ENCODE data around the gene LMO1.

LMO1 gene

GRCh38 chr11:8288166-8288772 lies 24.6 kb upstream of the LMO1 start:
- DNase-seq (ENCODE audit: low read depth): no peak

GRCh38 chr11:8287703-8288102 lies 24.0 kb upstream of the LMO1 start:
- DNase-seq (ENCODE audit: low read depth): no peak

- DNase-seq (ENCODE audit: low read depth): no peak
These were observed 23.6 kb upstream of the LMO1 start for GRCh38 chr11:8287297-8287696.

- DNase-seq (ENCODE audit: low read depth): no peak
These were observed 23.2 kb upstream of the LMO1 start for GRCh38 chr11:8286886-8287285.

- DNase-seq (ENCODE audit: low read depth): no peak
These were observed 22.1 kb upstream of the LMO1 start for GRCh38 chr11:8285796-8286195.

GRCh38 chr11:8285228-8285627 lies 21.6 kb upstream of the LMO1 start:
- DNase-seq (ENCODE audit: low read depth): no peak

- DNase-seq (ENCODE audit: low read depth): no peak
These were observed 20.0 kb upstream of the LMO1 start for GRCh38 chr11:8283465-8284230.

GRCh38 chr11:8283100-8283464 lies 19.4 kb upstream of the LMO1 start:
- DNase-seq (ENCODE audit: low read depth): no peak

- DNase-seq (ENCODE audit: low read depth): no peak
These were observed 19.0 kb upstream of the LMO1 start for GRCh38 chr11:8282631-8283030.

- no peak for DNase-seq (ENCODE audit: low read depth)
These were observed 17.6 kb upstream of the LMO1 start for GRCh38 chr11:8281266-8281665.

GRCh38 chr11:8277691-8278090 lies 14.0 kb upstream of the LMO1 start:
- no peak for DNase-seq (ENCODE audit: low read depth)

GRCh38 chr11:8276528-8276927 lies 12.8 kb upstream of the LMO1 start:
- no peak for DNase-seq (ENCODE audit: low read depth)

- no peak for DNase-seq (ENCODE audit: low read depth)
These were observed 9.6 kb upstream of the LMO1 start for GRCh38 chr11:8273287-8273686.

GRCh38 chr11:8271106-8271886 lies 7.6 kb upstream of the LMO1 start:
- DNase-seq (ENCODE audit: low read depth): no peak

- no peak for DNase-seq (ENCODE audit: low read depth)
These were observed 6.0 kb upstream of the LMO1 start for GRCh38 chr11:8269636-8270035.

GRCh38 chr11:8268530-8269400 lies 5.1 kb upstream of the LMO1 start:
- DNase-seq (ENCODE audit: low read depth): no peak

GRCh38 chr11:8267831-8268529 lies 4.3 kb upstream of the LMO1 start:
- DNase-seq (ENCODE audit: low read depth): no peak

GRCh38 chr11:8267280-8267679 lies 3.6 kb upstream of the LMO1 start:
- no peak for DNase-seq (ENCODE audit: low read depth)

- no peak for DNase-seq (ENCODE audit: low read depth)
These were observed 2.9 kb upstream of the LMO1 start for GRCh38 chr11:8266246-8267241.

- no peak for DNase-seq (ENCODE audit: low read depth)
These were observed 2.1 kb upstream of the LMO1 start for GRCh38 chr11:8265681-8266241.

Data from T-helper 22 cell (primary cell).